Stomach (tissue), 4 donors: ENCODE results near the gene COL19A1.

Source experiments
- CTCF ChIP-seq, 7 experiments: fragments of 450-650 bp in 4 of 7; fragments of 200-600 bp in 3 of 7; sonication (generic) in 3 of 7; IDR thresholded peaks; one replicate each; pipeline ENCODE4 v1.5.1; 2016 to 2019; ENCODE audit warnings: antibody characterized with exemption in 7 of 7, control low read depth in 2 of 7, mild to moderate bottlenecking in 1 of 7
- EP300 ChIP-seq: sonication (generic); formaldehyde crosslinking; IDR thresholded peaks from one replicate; pipeline ENCODE4 v1.6.1; 2017; ENCODE audit warnings: antibody characterized with exemption
- POLR2AphosphoS5 ChIP-seq, 3 donors: sonication (generic); formaldehyde crosslinking; IDR thresholded peaks; one replicate each; pipeline ENCODE4 v1.6.1; 2016; ENCODE audit warnings: antibody characterized with exemption in 3 of 3

DNA sequence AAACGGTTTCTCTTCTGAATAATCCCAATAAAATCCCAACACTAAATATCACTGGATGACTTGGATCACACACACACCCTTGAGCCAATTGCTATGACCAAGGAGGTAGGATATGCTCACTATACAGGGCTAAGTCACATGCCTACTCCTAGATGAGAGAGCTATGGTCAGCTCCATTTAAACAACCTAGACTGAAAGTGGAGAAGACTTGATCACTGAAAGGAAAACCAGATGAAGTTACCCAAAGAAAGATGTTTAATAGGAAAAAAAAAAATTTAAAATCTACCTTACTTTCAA is 18.9 kb upstream of the COL19A1 start:
- TF ChIP-seq POLR2AphosphoS5 (IDR thresholded peaks at IDR 0.05) (no peak), CTCF (IDR thresholded peaks at IDR 0.05) (no peak), EP300 (no peak)
